Keratinocyte (primary cell): ENCODE data around the gene SCAPER.

Source experiments
- CTCF ChIP-seq, 3 experiments: IDR thresholded peaks in 1 of 3; conservative IDR thresholded peaks in 1 of 3; optimal IDR thresholded peaks in 1 of 3; 2 replicates in 2 of 3; 3 replicates in 1 of 3; pipeline versions ENCODE3 to v1.5.1; 2011; ENCODE audit warnings: low read length in 3 of 3, mild to moderate bottlenecking in 3 of 3, moderate library complexity in 2 of 3, control low read depth in 1 of 3, inconsistent platforms in 1 of 3; ENCODE audit not compliant: insufficient read depth in 2 of 3; ENCODE audit errors: extremely low read depth in 1 of 3
- EZH2 ChIP-seq: IDR thresholded peaks from one replicate; pipeline ENCODE4 v1.6.1; 2012; ENCODE audit warnings: inconsistent platforms, mild to moderate bottlenecking, low read length, moderate library complexity

GRCh38 chr15:76885212-76885611, 19.9 kb downstream of the SCAPER start:
- no peak for TF ChIP-seq CTCF (optimal IDR thresholded peaks at IDR 0.05 in 1 of 3, IDR thresholded peaks at IDR 0.05 in 1 of 3, conservative IDR thresholded peaks at IDR 0.05 in 1 of 3; ENCODE audit: extremely low read depth in 1 of 3, insufficient read depth in 2 of 3, low read length in 3 of 3)
- no peak for TF ChIP-seq EZH2
